Liver (tissue), 9 donors: ENCODE results near the gene MRPL50. TPM values are rescaled to one million over a fixed set of nuclear protein-coding genes. Genes with fewer than 3 reads are reported as not detected.

Experiments
- DNase-seq: peaks from one replicate; pipeline ENCODE4 v3.0.0-alpha.2; 2017; ENCODE audit warnings: low spot score
- H3K27ac ChIP-seq, 2 donors: one replicate each; pipeline ENCODE4 v1.7.0; 2013; ENCODE audit warnings: inconsistent platforms in 2 of 2, low read length in 2 of 2, control low read depth in 1 of 2, low read depth in 1 of 2, mild to moderate bottlenecking in 1 of 2
- H3K27me3 ChIP-seq, 4 donors: one replicate each; pipeline versions ENCODE4 v1.6.1 to v1.7.0; 2013; ENCODE audit warnings: low read length in 3 of 4, inconsistent platforms in 1 of 4, mild to moderate bottlenecking in 1 of 4, moderate library complexity in 1 of 4; ENCODE audit not compliant: control insufficient read depth in 4 of 4, insufficient read depth in 4 of 4
- H3K36me3 ChIP-seq, 4 donors: one replicate each; pipeline versions ENCODE4 v1.6.1 to v1.7.0; 2013; ENCODE audit warnings: low read length in 3 of 4, mild to moderate bottlenecking in 3 of 4, low read depth in 1 of 4, moderate library complexity in 1 of 4; ENCODE audit not compliant: control insufficient read depth in 4 of 4, insufficient read depth in 3 of 4
- H3K4me1 ChIP-seq, 4 donors: one replicate each; pipeline versions ENCODE4 v1.6.1 to v1.7.0; 2013; ENCODE audit warnings: low read length in 3 of 4, mild to moderate bottlenecking in 3 of 4, moderate library complexity in 1 of 4; ENCODE audit not compliant: control insufficient read depth in 4 of 4, insufficient read depth in 4 of 4
- H3K4me3 ChIP-seq, 3 donors: one replicate each; pipeline versions ENCODE4 v1.6.1 to v1.7.0; 2013; ENCODE audit warnings: low read length in 3 of 3, control low read depth in 1 of 3, low read depth in 1 of 3, mild to moderate bottlenecking in 1 of 3
- H3K9ac ChIP-seq, 2 donors: one replicate each; pipeline ENCODE4 v1.7.0; 2013; ENCODE audit warnings: low read length in 2 of 2, mild to moderate bottlenecking in 2 of 2, moderate library complexity in 2 of 2, control low read depth in 1 of 2, low read depth in 1 of 2
- H3K9me3 ChIP-seq, 4 donors: one replicate each; pipeline versions ENCODE4 v1.6.1 to v1.7.0; 2013; ENCODE audit warnings: low read length in 3 of 4; ENCODE audit not compliant: control insufficient read depth in 4 of 4
- EGR1 ChIP-seq, 2 donors: IDR thresholded peaks; 2 replicates each; pipeline ENCODE4 v1.6.1; 2016 to 2018; ENCODE audit warnings: antibody characterized with exemption in 2 of 2, low read depth in 2 of 2
- FOXA1 ChIP-seq: IDR thresholded peaks from 2 replicates; pipeline ENCODE4 v1.6.1; 2016; ENCODE audit warnings: antibody characterized with exemption
- FOXA2 ChIP-seq: IDR thresholded peaks from 2 replicates; pipeline ENCODE4 v1.6.1; 2016; ENCODE audit warnings: antibody characterized with exemption
- GABPA ChIP-seq, 2 donors: IDR thresholded peaks in 1 of 2; conservative IDR thresholded peaks in 1 of 2; 2 replicates each; pipeline ENCODE4 v1.6.1; 2016; ENCODE audit warnings: antibody characterized with exemption in 2 of 2, mild to moderate bottlenecking in 1 of 2, moderate library complexity in 1 of 2
- HNF4G ChIP-seq: IDR thresholded peaks from 2 replicates; pipeline ENCODE4 v1.6.1; 2016; ENCODE audit warnings: antibody characterized with exemption
- JUND ChIP-seq, 2 donors: IDR thresholded peaks; 2 replicates each; pipeline ENCODE4 v1.6.1; 2016; ENCODE audit warnings: antibody characterized with exemption in 2 of 2
- NR2F2 ChIP-seq: IDR thresholded peaks from 2 replicates; pipeline ENCODE4 v1.6.1; 2016; ENCODE audit warnings: antibody characterized with exemption
- RAD21 ChIP-seq, 2 donors: IDR thresholded peaks; 2 replicates each; pipeline ENCODE4 v1.6.1; 2016; ENCODE audit warnings: antibody characterized with exemption in 2 of 2, mild to moderate bottlenecking in 2 of 2
- REST ChIP-seq: IDR thresholded peaks from 2 replicates; pipeline ENCODE4 v1.6.1; 2016; ENCODE audit warnings: antibody characterized with exemption, mild to moderate bottlenecking
- WGBS: extraction: QIAGEN DNeasy Blood & Tissue Kit; methylation state at CpG from one replicate; pipeline ENCODE4 v1.1.7; 2013; 5-methylcytosine and 5-hydroxymethylcytosine counted together
- polyA plus RNA-seq, 2 donors: library from polyadenylated mRNA; stranded (reverse) in 1 of 2; unstranded in 1 of 2; fragments of 200-250 nt in 1 of 2; fragments of >200 nt in 1 of 2; fragmentation: Nextera tagmentation in 1 of 2; extraction: Ambion mirVana in 1 of 2; gene quantifications; one replicate each; pipeline versions ENCODE4 v1.2.1 to v1.2.3, GENCODE V29; 2013 to 2015
- total RNA-seq, 2 donors: library from RNA; depleted of rRNA; stranded (reverse); fragments of >200 nt; gene quantifications; one replicate each; pipeline ENCODE4 v1.2.3, GENCODE V29; 2014
- TF ChIP-seq, protein P1 (sequence below): IDR thresholded peaks from 2 replicates; pipeline ENCODE4 v1.6.1; 2016; ENCODE audit warnings: antibody characterized with exemption
- TF ChIP-seq, protein P2 (sequence below): IDR thresholded peaks from 2 replicates; pipeline ENCODE4 v1.6.1; 2016; ENCODE audit warnings: antibody characterized with exemption
- TF ChIP-seq, protein P3 (sequence below): fragments of 150-350 bp; IDR thresholded peaks from 2 replicates; pipeline ENCODE4 v1.5.1; 2017; ENCODE audit warnings: improper control_type of control experiment, low read depth, low read length; ENCODE audit not compliant: missing input control
- TF ChIP-seq, protein P4 (sequence below): IDR thresholded peaks from 2 replicates; pipeline ENCODE4 v1.6.1; 2016; ENCODE audit warnings: antibody characterized with exemption
- donor health status: healthy.
- donor health status: healthy.
- donor health status: healthy.
- donor health status: healthy.
- donor health status: healthy.

MRPL50 gene
- total and polyA plus RNA-seq, 4 donors = 5.7 to 12.3 (median 10.5) TPM

GRCh38 chr9:101366038-101366756 lies 32.2 kb downstream of the MRPL50 start:
- Histone ChIP-seq H3K9me3 (no peaks in the 10 kb centered on the region), H3K27me3 (no peaks in the 10 kb centered on the region), H3K27ac (peak overlapping the region; percentile 11 to 26), H3K4me1 (peaks cover 6 to 41% (median 29%) of the 10 kb centered on the region in 4 donors), H3K4me3 (no peak overlapping the region), H3K36me3 (peaks cover 2 to 71% (median 47%) of the 10 kb centered on the region in 4 donors), H3K9ac (peak overlapping the region in 1 of 2 donors; percentile 24)
- TF ChIP-seq GABPA (IDR thresholded peaks at IDR 0.05 in 1 of 2, conservative IDR thresholded peaks at IDR 0.05 in 1 of 2) (no peak), HNF4G (no peak), FOXA2 (no peak), RAD21 (IDR thresholded peaks at IDR 0.05) (peak in 1 of 2 donors; percentile 15), NR2F2 (no peak), JUND (IDR thresholded peaks at IDR 0.05) (peak in 1 of 2 donors; percentile 25), FOXA1 (no peak), EGR1 (IDR thresholded peaks at IDR 0.05; ENCODE audit: low read depth in 2 of 2) (no peak)
- TF ChIP-seq, protein P1, sequence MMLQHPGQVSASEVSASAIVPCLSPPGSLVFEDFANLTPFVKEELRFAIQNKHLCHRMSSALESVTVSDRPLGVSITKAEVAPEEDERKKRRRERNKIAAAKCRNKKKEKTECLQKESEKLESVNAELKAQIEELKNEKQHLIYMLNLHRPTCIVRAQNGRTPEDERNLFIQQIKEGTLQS = peak; percentile 39
- TF ChIP-seq, protein P2, sequence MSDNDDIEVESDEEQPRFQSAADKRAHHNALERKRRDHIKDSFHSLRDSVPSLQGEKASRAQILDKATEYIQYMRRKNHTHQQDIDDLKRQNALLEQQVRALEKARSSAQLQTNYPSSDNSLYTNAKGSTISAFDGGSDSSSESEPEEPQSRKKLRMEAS = no peak
- TF ChIP-seq, protein P3, sequence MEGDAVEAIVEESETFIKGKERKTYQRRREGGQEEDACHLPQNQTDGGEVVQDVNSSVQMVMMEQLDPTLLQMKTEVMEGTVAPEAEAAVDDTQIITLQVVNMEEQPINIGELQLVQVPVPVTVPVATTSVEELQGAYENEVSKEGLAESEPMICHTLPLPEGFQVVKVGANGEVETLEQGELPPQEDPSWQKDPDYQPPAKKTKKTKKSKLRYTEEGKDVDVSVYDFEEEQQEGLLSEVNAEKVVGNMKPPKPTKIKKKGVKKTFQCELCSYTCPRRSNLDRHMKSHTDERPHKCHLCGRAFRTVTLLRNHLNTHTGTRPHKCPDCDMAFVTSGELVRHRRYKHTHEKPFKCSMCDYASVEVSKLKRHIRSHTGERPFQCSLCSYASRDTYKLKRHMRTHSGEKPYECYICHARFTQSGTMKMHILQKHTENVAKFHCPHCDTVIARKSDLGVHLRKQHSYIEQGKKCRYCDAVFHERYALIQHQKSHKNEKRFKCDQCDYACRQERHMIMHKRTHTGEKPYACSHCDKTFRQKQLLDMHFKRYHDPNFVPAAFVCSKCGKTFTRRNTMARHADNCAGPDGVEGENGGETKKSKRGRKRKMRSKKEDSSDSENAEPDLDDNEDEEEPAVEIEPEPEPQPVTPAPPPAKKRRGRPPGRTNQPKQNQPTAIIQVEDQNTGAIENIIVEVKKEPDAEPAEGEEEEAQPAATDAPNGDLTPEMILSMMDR = no peak
- TF ChIP-seq, protein P4, sequence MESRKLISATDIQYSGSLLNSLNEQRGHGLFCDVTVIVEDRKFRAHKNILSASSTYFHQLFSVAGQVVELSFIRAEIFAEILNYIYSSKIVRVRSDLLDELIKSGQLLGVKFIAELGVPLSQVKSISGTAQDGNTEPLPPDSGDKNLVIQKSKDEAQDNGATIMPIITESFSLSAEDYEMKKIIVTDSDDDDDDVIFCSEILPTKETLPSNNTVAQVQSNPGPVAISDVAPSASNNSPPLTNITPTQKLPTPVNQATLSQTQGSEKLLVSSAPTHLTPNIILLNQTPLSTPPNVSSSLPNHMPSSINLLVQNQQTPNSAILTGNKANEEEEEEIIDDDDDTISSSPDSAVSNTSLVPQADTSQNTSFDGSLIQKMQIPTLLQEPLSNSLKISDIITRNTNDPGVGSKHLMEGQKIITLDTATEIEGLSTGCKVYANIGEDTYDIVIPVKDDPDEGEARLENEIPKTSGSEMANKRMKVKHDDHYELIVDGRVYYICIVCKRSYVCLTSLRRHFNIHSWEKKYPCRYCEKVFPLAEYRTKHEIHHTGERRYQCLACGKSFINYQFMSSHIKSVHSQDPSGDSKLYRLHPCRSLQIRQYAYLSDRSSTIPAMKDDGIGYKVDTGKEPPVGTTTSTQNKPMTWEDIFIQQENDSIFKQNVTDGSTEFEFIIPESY = no peak
- 31% methylated on average over 5 of the region's 5 CpGs for WGBS
- no peak for DNase-seq

GRCh38 chr9:101365181-101365580 lies 33.2 kb downstream of the MRPL50 start:
- Histone ChIP-seq H3K27me3 (no peaks in the 10 kb centered on the region), H3K27ac (peak overlapping the region in 1 of 2 donors; percentile 28), H3K4me3 (no peak overlapping the region), H3K9ac (no peak overlapping the region), H3K36me3 (peaks cover 0 to 64% (median 43%) of the 10 kb centered on the region in 4 donors), H3K4me1 (peaks cover 2 to 35% (median 24%) of the 10 kb centered on the region in 4 donors), H3K9me3 (no peaks in the 10 kb centered on the region)
- DNase-seq = no peak
- TF ChIP-seq, protein P1 = no peak
- TF ChIP-seq, protein P2 = no peak
- no peak for TF ChIP-seq REST
